ENCODE data around the gene STEAP2. TPM values are rescaled to one million over a fixed set of nuclear protein-coding genes. Genes with fewer than 3 reads are reported as not detected.

The STEAP2 gene
- total and polyA plus RNA-seq, 2 donors (not counting 3 experiments of a cell fraction or from before 2014, with no cell fraction given): 4.2 to 4.6 TPM

DNA sequence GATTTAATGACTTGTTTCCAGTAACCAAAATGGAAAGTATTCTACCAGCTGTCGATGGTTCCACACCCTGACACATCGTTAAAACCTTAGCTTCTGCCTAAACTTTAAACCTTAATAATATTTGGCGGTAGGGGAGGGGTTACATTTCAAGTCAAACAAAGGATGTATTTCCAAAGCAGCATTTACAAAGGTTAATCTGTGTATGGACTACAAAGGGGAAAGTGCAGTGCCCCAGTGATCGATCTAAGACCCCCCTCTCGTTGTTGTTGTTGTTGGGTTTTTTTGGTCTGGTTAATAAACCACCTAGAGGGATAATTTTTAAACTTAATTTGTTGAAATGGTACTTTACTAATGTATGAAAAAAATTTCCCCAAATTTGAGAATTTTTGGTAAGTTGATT lies 1.1 kb upstream of the STEAP2 start:
- POLR2A ChIA-PET: interaction anchor here (1.6 kb wide), 1 partner anchor 56 kb away, joined by 6 read pairs; the partner anchor contains the start of gene STEAP1
- peak overlapping the region; percentile 75 for H3K27ac ChIP-seq (ENCODE audit: insufficient read depth, low read depth, low read length)
- H3K79me2 ChIP-seq (ENCODE audit: control insufficient read depth, insufficient read depth, low read length): no peaks in the 10 kb centered on the region
- FAIRE-seq (no peak), DNase-seq (ENCODE audit: low read depth, low spot score) (no peak)
- no peaks in the 10 kb centered on the region for H3K9me1 ChIP-seq (replicated peaks; ENCODE audit: control insufficient read depth, extremely low read depth, insufficient read depth, low read length)
- no peaks in the 10 kb centered on the region for H3K36me3 ChIP-seq (ENCODE audit: control insufficient read depth in 2 of 2, extremely low read depth in 1 of 2, insufficient read depth in 2 of 2, low read length in 2 of 2)
- intact Hi-C loops (cut with micrococcal nuclease) (loop anchor here (2.0 kb wide), 2 partner anchors 52 to 88 kb away; no protein-coding TSS in a partner anchor), dilution Hi-C loops (cut with MboI; ENCODE audit: extremely low pct_ligation_motif_present, low sequenced_read_pairs) (no loop called here)
- peak overlapping the region; percentile 89 for H3K4me2 ChIP-seq (ENCODE audit: insufficient read depth, low read length)
- H4K20me1 ChIP-seq (replicated peaks; ENCODE audit: control insufficient read depth, extremely low read depth, insufficient read depth, low read length): no peaks in the 10 kb centered on the region
- BruUV-seq (replicated peaks): no TSS peak
- no peak overlapping the region for H3K4me3 ChIP-seq (replicated peaks in 1 of 3; ENCODE audit: insufficient read depth in 1 of 3, low read depth in 1 of 3, low read length in 3 of 3)
- H3K4me1 ChIP-seq (ENCODE audit: control insufficient read depth, extremely low read depth, insufficient read depth, low read length): peaks cover 12% of the 10 kb centered on the region
- peak overlapping the region; percentile 79 for H3K9ac ChIP-seq (replicated peaks; ENCODE audit: extremely low read depth, insufficient read depth, low read length)
- CTCF ChIA-PET: interaction anchor here (1.0 to 5.0 kb wide), 5 partner anchors 17 to 217 kb away, joined by 3 to 70 read pairs (median 12); partner anchors contain the start of gene STEAP1
- H3K27me3 ChIP-seq (ENCODE audit: control insufficient read depth in 2 of 2, insufficient read depth in 2 of 2, low read length in 2 of 2): no peaks in the 10 kb centered on the region
- no peaks in the 10 kb centered on the region for H3K9me3 ChIP-seq (replicated peaks; ENCODE audit: control insufficient read depth, insufficient read depth, low read length)
- TF ChIP-seq EZH2 (IDR thresholded peaks at IDR 0.05; ENCODE audit: borderline replicate concordance, low read depth, low read length, severe bottlenecking) (no peak), POLR2A (IDR thresholded peaks at IDR 0.05; ENCODE audit: low read depth, low read length) (no peak), GATA2 (IDR thresholded peaks at IDR 0.05; ENCODE audit: insufficient read depth, insufficient read length, low read depth, low read length) (no peak), POLR2AphosphoS5 (IDR thresholded peaks at IDR 0.05; ENCODE audit: insufficient read depth, low read depth, low read length) (no peak), JUN (IDR thresholded peaks at IDR 0.05; ENCODE audit: borderline replicate concordance, insufficient read depth, insufficient read length, low read depth) (no peak), MYC (IDR thresholded peaks at IDR 0.05; ENCODE audit: low read depth, low read length) (no peak), FOS (IDR thresholded peaks at IDR 0.05; ENCODE audit: borderline replicate concordance, insufficient read depth, low read length) (no peak)
- TF ChIP-seq, protein P1, sequence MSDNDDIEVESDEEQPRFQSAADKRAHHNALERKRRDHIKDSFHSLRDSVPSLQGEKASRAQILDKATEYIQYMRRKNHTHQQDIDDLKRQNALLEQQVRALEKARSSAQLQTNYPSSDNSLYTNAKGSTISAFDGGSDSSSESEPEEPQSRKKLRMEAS (IDR thresholded peaks at IDR 0.05; ENCODE audit: insufficient read depth, insufficient read length): no peak
- TF ChIP-seq, protein P2, sequence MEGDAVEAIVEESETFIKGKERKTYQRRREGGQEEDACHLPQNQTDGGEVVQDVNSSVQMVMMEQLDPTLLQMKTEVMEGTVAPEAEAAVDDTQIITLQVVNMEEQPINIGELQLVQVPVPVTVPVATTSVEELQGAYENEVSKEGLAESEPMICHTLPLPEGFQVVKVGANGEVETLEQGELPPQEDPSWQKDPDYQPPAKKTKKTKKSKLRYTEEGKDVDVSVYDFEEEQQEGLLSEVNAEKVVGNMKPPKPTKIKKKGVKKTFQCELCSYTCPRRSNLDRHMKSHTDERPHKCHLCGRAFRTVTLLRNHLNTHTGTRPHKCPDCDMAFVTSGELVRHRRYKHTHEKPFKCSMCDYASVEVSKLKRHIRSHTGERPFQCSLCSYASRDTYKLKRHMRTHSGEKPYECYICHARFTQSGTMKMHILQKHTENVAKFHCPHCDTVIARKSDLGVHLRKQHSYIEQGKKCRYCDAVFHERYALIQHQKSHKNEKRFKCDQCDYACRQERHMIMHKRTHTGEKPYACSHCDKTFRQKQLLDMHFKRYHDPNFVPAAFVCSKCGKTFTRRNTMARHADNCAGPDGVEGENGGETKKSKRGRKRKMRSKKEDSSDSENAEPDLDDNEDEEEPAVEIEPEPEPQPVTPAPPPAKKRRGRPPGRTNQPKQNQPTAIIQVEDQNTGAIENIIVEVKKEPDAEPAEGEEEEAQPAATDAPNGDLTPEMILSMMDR (IDR thresholded peaks at IDR 0.05; ENCODE audit: extremely low read depth in 1 of 2, insufficient read depth in 1 of 2, low read depth in 1 of 2, low read length in 2 of 2): no peak
- H2AFZ ChIP-seq (ENCODE audit: low read depth, low read length): no peak overlapping the region
